Stimulated activated CD8-positive, alpha-beta memory T cell treated with anti-CD3 and anti-CD28 coated beads, Interleukin-15, amount 100 ng/mL, for 1 hour (primary cell): ENCODE results near the gene SMC6.

ENCODE experiments used
- DNase-seq: peaks from one replicate; pipeline ENCODE4 v3.0.0-alpha.2; 2020; ENCODE audit warnings: low read depth

The SMC6 gene

DNA sequence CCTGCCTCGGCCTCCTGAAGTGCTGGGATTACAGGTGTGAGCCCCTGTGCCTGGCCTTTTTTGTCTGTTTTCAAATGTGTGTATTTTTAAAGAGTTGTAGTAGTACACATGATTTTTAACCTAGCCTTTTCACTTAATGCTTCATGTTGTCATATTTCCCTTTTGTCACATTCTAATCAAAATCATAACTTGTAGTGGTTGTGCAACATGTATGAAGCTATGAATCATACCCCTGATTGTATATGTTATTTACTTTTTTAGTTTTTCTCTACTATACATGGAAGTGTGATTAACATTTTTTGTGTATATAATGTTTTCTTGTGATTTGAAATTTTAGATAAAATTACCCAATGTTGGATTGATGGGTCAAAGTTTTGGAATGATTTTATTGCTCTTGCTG lies 8.8 kb upstream of the SMC6 start:
- DNase-seq, result no peak

DNA sequence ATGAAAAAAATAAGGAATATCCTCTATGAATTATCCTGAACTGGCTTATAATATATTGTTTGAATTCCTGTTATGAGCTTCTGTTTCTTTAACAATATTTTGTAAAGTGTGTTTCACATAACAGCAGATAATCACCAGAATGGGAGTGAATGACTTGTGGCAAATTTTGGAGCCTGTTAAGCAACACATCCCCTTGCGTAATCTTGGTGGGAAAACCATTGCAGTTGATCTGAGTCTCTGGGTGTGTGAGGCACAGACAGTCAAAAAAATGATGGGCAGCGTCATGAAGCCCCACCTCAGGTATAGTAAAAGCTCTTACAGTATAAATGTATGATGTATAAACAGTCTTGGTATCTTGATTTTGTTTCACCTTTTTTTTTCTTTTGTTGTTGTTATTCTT lies 6.2 kb upstream of the SMC6 start:
- no peak for DNase-seq

DNA sequence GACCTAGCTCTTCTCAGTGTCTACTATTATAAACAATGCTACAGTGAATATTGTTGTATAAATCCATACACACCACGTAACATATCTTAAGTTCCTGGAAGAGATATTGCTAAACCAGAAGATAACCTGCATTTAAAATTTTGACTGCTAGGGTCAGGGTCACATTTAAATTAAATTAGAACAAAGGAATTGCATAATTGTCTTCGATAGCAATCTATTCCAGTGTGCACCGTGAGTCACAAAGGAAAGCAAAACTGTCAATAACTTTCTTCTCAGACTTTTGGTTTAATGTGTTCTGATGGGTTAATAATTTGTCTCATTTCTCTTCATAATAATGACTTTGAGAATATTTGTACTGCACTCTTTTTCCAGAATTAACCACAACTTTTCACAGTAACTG lies 4.5 kb upstream of the SMC6 start:
- no peak for DNase-seq

DNA sequence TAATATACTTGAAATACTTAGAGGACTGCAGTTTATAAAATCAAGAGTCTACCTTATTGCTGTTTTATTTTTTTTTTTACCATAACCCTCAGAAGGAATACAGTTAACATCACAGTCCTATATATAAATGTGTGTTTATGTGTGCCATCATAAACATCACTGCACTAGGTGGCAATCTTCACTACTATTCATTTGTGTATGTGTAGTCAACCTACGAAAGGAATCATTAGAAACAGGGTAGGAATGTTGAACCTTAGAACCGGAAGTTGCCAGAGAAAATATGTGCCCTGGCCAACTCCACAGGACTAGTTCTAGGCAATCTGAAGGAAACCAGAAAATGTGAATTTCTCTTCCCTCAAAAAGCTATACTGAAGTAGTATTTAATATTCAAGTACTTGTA lies 3.7 kb upstream of the SMC6 start:
- DNase-seq, result no peak

DNA sequence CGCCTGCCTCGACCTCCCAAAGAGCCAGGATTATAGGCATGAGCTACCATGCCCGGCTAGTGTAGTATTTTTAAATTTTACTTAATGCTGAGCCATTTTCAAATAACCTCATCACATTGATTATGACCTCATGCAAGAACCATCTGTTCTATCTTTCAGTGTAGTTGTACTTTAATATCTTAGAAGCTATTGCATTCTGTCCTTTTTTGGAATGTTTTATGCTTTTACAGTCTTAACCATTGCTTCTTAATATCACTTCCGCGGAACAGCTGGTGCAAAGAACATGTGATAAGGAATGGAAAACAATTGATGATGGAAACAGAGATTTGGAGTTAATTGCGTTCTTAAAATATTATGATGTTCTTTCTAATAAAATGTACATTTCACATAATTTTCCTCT lies 3.1 kb upstream of the SMC6 start:
- DNase-seq, result no peak

DNA sequence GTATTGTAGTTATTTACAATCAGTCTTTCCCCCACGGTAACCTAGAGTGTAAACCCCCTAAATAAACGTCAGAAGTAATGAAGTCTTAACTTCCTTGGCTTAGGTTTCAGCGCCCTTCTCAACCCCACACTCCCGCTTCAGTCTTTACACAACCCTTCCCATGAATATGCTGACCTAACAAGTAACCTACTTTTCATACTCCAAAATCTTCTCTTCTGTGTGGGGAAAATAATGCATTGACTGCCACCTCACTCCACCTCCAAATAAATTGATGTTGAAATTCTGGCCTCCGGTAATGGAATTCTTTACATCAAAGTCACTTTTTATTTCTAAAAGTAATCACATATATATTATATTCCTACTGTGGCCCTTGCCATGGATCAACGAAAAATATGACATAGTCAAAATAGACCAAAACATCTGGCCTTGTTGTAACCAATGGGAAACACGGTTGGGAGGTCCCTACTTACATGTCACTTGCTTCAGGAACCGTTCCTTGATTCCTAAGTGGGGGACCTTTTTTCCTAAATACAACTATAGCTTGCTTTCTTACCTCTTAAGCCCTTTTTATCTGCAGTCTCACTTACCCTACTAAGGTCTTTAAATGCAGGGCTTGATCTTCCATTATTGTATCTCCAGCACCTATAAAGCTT lies 1.3 kb upstream of the SMC6 start:
- no peak for DNase-seq

DNA sequence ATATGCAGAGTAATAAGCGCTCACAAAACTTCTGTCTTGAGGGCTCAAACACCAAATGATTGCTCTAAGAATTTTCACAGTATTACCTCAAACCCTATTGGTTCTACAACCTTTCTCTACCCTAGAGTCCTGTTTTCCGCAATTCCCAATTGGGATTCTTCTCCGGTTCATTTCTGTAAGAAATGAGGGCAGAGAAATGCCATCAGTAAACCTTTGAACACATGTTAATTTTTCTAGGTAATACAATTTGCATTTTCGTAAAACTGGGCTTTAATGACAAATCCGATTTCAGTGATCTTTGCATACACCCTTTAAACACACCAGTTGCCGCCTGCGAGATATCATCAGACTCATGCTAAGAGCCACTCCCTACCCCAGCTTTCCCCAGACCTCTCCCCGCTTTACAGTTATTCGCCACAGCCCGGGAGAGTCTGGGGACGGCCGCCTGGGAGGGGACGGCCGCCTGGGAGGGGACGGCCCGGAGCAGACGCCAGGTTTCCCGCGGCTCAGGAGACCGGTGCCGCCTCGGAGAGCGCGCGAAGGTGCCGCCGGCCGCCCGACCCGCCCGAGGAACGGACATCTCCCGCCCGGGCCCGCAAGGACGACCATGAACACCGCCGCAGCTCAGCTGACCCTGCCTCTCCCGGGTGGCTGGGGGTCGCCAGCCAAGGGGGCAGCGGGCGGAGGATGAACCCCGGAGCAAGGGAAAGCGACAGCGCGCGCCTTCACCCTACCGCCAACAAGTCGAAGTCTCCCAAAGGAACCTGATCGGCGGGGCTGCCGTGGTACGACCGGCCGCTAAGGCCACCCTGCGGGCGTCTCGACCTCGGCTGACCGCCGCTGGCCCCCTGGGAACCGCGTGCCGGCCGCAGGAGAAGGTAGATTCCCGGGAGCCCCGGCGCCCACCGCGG lies 463 bp downstream of the SMC6 start:
- no peak for DNase-seq

DNA sequence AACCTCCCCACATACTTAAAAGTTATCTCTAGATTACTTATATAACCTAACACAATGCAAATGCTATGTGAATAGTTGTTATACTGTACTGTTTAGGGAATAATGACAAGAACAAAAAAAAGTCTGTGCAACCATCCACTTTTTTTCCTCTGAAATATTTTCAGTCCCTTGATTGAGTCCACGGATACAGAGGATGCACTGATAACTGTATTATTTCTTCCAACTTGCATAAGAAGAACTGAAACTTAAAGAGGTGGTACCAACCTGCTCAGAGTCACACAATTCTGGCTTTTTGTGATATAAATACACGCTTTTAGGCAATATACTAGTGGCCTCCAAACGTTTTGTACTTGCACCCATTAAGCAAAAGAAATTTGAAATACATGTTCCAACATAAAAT lies 1.4 kb downstream of the SMC6 start:
- DNase-seq, result no peak

DNA sequence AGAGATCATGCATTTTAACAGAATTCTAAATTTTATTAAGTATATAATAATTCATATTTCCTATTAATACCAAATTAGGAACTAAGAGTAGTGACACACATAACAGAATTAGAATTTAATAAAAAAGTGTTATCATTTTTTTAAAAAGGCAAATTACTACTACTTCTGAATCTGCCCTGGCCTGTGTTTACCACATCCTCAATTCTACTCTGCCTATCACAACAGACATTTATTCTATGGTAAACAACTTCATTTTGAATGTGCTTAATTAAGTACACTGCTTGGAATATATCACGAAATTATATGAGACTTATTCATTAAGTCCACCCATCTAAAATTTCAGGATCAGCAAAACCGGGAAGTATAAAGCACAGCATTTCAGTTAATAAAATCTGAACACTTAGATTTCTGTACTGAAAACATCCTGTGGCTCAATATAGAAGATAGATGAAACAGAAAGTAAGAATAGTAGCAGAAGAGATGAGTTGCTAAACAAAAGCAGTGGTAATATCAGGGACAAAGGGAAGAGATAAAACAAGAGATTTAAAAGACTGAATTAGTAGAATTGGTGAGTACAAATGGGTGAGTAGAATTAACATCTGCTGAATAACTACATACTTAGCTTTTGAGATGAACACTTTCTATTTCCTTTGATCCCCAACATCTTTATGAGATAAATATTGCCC lies 3.7 kb downstream of the SMC6 start:
- DNase-seq, result no peak

DNA sequence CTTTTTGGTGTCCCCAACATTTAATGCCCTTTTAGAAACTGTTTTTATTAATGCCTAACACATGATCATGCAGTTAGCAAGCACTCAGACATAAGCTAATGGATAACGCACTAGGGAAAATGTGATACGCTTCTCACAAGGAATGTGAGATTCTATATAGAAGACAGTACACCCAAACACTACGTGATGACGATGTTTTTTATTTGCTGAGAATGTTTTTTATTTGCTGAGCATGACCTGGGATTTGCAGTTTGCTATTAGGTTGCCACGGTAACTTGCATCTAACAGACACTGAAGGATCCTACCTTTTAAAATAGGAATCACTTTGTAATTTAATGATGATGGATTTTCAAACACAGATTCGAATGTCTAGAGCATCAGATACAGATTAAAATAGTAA lies 4.9 kb downstream of the SMC6 start:
- no peak for DNase-seq

DNA sequence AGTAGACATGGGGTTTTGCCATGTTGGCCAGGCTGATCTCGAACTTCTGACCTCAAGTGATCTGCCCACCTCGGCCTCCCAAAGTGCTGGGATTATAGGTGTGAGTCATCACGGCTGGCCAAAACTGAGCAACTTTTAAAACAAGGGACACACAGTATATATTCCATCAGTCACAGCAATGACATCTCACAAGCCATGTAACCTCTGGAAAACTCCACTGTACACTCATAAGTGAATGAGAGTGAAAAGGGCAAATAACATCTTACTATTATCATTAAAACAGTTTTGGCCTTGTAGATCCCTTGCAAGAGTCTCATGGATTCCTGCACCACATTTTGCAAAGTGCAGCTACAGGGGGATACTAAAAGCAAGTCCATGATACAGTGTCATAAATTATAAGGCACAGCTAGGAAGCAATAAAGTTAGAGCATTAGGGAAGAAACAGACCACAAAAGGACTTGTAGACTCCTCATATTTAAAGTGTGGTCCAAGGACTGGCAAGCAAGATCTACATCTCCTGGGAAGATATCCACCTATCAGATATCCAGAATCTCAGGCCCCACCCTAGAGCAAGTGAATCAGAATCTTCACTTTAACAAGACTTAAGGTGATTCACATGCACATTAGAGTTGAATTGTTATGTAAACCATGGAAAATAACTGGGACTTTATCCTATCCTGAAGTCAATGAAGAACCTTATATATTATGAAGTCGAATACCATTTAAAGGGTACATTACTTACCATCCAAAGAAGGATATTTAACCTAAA lies 5.7 kb downstream of the SMC6 start:
- no peak for DNase-seq

DNA sequence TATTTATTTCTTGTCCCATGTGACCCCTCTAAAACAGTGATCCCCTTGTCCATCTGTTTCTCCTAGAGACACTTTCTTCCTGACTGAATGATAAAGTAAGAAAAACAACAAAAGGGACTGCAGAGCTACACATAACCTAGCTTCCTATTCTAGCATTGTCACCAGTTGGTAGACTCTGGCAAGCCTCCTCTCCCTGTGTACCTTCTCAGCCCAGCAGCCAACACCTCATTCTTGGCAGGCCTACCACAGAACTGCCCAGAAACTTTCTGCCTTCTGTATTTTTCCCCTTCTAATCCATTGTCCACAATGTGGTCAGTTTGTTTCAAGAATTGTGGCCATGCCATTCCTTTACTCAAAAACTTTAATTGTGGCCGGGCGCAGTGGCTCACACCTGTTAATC lies 13.4 kb downstream of the SMC6 start:
- DNase-seq, result no peak

DNA sequence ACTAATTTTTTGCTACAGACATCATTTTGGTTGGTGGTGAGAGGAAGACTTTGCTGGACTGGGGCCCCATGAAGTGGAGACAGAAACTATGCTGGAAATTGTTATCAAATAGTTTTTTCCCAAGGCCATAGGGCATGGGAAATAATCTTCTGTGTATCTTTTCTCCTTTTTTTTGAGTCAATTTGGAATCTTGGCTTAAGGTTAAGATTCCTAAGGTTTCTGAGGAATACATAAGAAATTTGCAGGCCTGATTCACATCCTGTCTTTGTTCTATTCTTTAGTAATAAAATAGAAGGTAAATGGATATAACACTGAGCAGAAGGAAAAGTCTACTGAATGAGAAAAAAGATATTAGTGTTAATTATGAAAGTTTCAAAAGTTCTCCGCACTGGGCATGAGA lies 16.6 kb downstream of the SMC6 start:
- DNase-seq, result no peak

DNA sequence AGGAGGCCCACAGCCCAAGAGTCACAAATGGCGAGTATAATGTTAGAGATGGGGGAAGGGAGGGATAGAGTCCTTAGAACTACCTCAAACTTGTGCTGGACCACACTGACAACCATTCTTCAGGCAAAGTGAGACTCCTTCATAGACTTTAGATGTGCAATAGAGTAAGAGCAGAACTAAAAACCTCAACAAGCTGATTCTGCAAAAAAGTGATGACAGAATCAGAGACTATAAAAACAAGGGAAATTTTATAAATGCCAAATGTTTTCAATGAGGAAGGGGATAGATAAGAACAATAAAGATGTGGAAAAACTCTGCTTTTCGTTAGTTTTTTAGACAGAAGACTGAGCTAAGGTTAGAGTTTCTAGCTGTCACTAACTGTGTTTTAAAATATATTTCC lies 17.7 kb downstream of the SMC6 start:
- DNase-seq, result no peak

DNA sequence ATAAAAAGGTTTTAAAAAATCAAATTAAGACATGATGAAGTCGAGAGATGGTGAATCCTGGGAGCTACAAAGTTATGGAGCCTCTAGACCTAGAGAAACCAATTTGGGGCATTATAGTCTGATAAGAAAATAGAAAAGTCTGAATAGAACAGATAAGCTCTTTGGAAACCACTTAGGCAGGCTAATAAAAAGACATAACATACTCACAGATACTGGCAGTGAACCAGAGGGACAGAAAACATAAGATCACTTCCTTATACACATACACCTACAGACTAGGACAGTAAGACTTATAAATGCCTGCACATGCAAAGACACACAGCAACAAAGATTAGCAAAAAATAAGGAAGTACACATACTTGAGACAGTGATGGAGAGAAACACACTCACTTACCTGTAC lies 20.0 kb downstream of the SMC6 start:
- DNase-seq, result no peak

DNA sequence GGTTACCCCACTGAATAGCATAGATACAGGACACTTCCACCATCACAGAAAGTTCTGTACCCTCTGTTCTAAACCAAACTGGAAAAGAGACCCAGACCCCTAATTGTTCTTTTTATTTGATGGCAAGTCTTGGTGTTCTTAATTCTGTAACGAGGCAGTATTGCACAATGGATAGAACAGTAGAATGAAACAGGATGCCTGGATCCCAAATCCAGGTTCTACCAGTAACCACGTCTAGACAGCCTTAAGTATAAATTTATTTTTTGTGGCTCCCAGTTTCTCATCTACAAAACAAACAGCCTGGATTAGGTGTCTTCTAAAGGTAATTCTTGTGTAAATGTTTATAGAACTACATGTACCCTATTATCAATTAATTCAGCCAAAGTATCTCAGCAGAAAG lies 23.7 kb downstream of the SMC6 start:
- no peak for DNase-seq

DNA sequence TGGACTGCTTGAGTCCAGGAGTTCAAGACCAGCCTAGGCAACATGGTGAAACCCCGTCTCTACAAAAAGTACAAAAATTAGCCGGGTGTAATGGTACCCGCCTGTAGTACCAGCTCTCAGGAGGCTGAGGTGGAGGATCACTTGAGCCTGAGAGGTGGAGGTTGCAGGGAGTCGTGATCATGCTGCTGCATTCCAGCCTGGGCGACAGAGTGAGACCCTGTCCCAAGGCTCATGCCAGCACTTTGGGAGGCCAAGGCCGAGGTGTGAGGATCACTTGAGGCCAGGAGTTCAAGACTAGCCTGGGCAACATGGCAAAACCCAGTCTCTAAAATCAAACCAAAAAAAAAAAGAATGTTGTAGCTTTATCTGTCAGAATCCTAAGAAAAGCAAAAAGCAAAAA lies 25.4 kb downstream of the SMC6 start:
- no peak for DNase-seq

DNA sequence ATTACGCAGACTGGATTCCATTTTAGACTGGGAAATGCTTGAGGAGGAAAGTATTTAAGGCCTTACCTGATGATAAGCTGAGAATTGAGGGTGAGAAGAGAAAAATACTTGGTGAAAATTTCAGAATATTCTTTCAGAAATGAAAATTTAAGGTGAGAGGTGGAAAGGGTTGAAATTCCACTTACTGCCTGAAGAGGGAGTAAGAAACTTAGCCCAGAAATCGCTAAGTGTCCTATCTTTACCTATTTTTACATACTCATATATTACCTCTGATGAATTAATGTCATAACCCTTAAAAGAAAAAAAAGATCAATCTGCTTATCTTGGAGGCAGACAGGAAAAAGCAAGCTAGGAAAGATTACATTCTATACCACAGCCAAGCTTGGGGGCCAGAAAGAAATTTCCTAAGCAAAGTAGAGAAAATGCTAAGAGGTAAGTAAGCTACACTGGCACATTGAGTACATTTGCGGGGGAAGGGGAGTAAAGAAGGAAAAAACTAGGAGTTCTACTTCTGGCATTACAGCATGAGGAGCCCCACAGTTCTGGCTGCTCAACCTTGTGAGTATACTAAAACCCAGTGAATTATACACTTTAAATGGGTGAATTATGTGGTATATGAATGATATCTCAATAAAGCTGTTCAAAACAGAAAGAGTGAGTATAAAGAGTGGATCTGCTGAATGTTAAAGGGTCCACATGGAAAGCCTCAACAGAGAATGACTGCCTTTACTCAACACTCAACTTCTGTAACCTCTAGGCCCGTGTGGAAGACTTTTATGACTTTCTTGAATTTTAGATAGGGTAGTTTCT lies 33.8 kb downstream of the SMC6 start:
- DNase-seq, result no peak

DNA sequence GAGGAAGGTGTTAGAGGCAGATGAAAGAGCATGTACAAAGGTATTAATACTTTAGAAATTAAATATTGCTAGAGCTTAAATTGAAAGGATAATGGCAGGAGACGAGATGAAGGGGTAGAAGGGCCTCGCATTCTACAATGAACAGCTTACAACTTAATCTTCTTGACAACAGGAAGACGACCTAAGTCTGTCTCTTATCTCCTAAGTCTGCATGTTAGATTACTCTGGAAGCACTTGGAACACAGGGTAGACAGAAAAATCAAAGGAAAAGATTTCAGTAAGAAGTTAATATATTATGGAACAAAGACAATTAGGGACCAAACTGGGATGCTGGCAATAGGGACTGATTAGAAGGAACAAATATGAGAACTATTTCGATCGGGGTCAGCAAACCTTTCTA lies 34.9 kb downstream of the SMC6 start:
- no peak for DNase-seq

DNA sequence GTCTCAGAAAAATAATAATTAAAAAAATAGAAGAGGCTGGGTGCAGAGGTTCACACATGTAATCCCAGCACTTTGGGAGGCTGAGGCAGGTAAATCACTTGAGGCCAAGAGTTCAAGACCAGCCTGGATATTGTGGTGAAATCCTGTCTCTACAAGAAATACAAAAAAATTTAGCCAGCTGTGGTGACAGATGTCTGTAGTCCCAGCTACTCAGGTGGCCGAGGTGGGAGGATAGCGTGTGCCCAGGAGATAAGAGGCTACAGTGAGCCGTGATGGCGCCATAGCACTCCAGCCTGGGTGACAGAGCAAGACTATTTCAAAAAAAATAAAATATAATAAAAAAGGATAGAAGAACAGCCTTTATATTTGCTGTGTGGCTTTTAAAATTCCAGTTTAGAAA lies 35.9 kb downstream of the SMC6 start:
- DNase-seq, result no peak

DNA sequence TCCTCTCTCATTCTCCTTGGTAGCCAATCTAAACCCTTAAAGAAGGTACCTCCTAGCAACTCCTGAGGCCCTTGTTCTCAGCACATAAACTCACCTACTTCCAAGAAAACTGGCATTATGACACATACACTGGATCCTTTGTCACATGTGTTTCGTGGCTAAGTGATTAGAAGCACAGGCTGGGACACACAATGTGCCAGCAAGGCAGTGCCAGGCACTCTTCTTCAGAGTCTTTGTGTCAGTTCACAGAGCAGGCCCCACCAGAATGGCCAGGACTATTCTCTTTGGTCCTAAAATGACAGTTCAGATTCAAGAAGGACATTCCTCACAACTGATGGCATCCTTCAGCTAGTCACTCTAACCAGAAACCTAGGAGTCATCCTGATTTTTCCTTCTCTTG lies 40.3 kb downstream of the SMC6 start:
- no peak for DNase-seq
